Measurements from ENCODE around the gene NIPAL3. TPM values are rescaled to one million over a fixed set of nuclear protein-coding genes. Genes with fewer than 3 reads are reported as not detected.

Gene NIPAL3
- total RNA-seq, 1 experiment from 2014 or later: 7.7 TPM

GRCh38 chr1:24489674-24490073 is 74.1 kb downstream of the NIPAL3 start:
- Histone ChIP-seq H3K79me2 (ENCODE audit: insufficient read depth, low read length) (no peaks in the 10 kb centered on the region), H3K23me2 (ENCODE audit: insufficient read length, low read depth, low read length, poor library complexity, severe bottlenecking) (no peaks in the 10 kb centered on the region), H2BK20ac (ENCODE audit: low read depth, low read length, poor library complexity, severe bottlenecking) (no peak overlapping the region), H2AFZ (ENCODE audit: low read length) (no peak overlapping the region), H3T11ph (ENCODE audit: low read length) (no peak overlapping the region), H2AK5ac (ENCODE audit: insufficient read length, low read length) (no peak overlapping the region), H3K9me3 (ENCODE audit: control insufficient read depth, low read depth, low read length) (no peaks in the 10 kb centered on the region), H2BK120ac (ENCODE audit: low read depth, low read length, poor library complexity, severe bottlenecking) (no peak overlapping the region), H3K56ac (ENCODE audit: insufficient read length, low read depth, low read length) (no peak overlapping the region), H3K4me1 (ENCODE audit: insufficient read depth, low read length) (no peaks in the 10 kb centered on the region), H2BK15ac (ENCODE audit: low read depth, low read length) (no peak overlapping the region), H4K91ac (ENCODE audit: insufficient read length, low read depth, low read length) (no peak overlapping the region), H3K4ac (ENCODE audit: low read depth, low read length) (no peak overlapping the region), H3K4me2 (ENCODE audit: insufficient read depth, insufficient read length, low read length) (no peak overlapping the region), H3K14ac (ENCODE audit: insufficient read depth, low read length) (no peak overlapping the region), H2BK5ac (ENCODE audit: insufficient read length, low read length) (no peak overlapping the region), H3K18ac (ENCODE audit: insufficient read length, low read depth, low read length) (no peak overlapping the region), H3K27ac (ENCODE audit: insufficient read length, low read depth, low read length) (no peak overlapping the region), H2BK12ac (ENCODE audit: insufficient read length, low read depth, low read length) (no peak overlapping the region), H3K27me3 (ENCODE audit: insufficient read depth, low read length) (no peaks in the 10 kb centered on the region), H4K20me1 (ENCODE audit: control insufficient read depth, insufficient read depth, insufficient read length) (no peaks in the 10 kb centered on the region), H3K9ac (ENCODE audit: extremely low read depth, insufficient read length, low read length) (no peak overlapping the region), H4K5ac (ENCODE audit: insufficient read length, low read depth, low read length) (no peak overlapping the region), H3K23ac (ENCODE audit: insufficient read length, low read depth, low read length) (no peak overlapping the region), H4K8ac (replicated peaks; ENCODE audit: insufficient read length, low read depth, low read length) (no peak overlapping the region), H3K79me1 (ENCODE audit: insufficient read depth, low read depth, low read length, poor library complexity, severe bottlenecking) (no peaks in the 10 kb centered on the region)
- TF ChIP-seq CTCF (conservative IDR thresholded peaks at IDR 0.05): no peak
- Mint-ChIP-seq H3K9me3 (peaks cover 22% of the 10 kb centered on the region in 2 experiments), H3K27me3 (ENCODE audit: low read depth) (peaks cover 3% of the 10 kb centered on the region), H3K27ac (no peak overlapping the region), H3K4me1 (no peaks in the 10 kb centered on the region), H3K36me3 (ENCODE audit: insufficient read depth in 1 of 3, low read depth in 3 of 3) (peaks cover 8 to 17% (median 12%) of the 10 kb centered on the region in 3 experiments; a peak in 6 of 7 replicates), H3K4me3 (no peak overlapping the region)
- WGBS (ENCODE audit: extremely low coverage, insufficient read length, low lambda C conversion rate): no CpG with 5 or more reads among the region's 13 CpGs
- no peak for DNase-seq

All from H9 (cell line).